Loucy (cell line): ENCODE data around the gene CLPSL2.

Experiments
- CTCF ChIP-seq: fragments of 200-600 bp; sonication (generic); conservative IDR thresholded peaks from 2 replicates; pipeline ENCODE4 v1.5.1; 2014; ENCODE audit warnings: mild to moderate bottlenecking, antibody characterized with exemption, low read length
- EZH2phosphoT487 ChIP-seq: fragments of 200-600 bp; IDR thresholded peaks from 2 replicates; pipeline ENCODE4 v1.6.1; 2018; ENCODE audit warnings: antibody characterized with exemption, mild to moderate bottlenecking, moderate library complexity, borderline replicate concordance

GRCh38 chr6:35786810-35787209, 10.4 kb downstream of the CLPSL2 start:
- TF ChIP-seq CTCF (no peak), EZH2phosphoT487 (no peak)
